HepG2 (cell line): ENCODE data around the gene HNRNPUL1. TPM values are rescaled to one million over a fixed set of nuclear protein-coding genes. Genes with fewer than 3 reads are reported as not detected.

Experiments
- ADNP ChIP-seq: sonication (generic); formaldehyde crosslinking; IDR thresholded peaks from 2 replicates; pipeline ENCODE4 v1.4.0; 2020; ENCODE audit warnings: missing genetic modification reagents
- GLI4 ChIP-seq: sonication (generic); formaldehyde crosslinking; IDR thresholded peaks from 2 replicates; pipeline ENCODE4 v1.5.1; 2020; ENCODE audit warnings: missing genetic modification reagents, mild to moderate bottlenecking, moderate library complexity, borderline replicate concordance
- HMG20B ChIP-seq: conservative IDR thresholded peaks from 2 replicates; pipeline ENCODE4 v1.6.1; 2016; ENCODE audit warnings: missing genetic modification reagents, missing compliant biosample characterization
- SKI ChIP-seq: fragments of 450-650 bp; IDR thresholded peaks from one replicate; pipeline ENCODE4 v1.6.1; 2018; ENCODE audit warnings: mild to moderate bottlenecking; ENCODE audit not compliant: partially characterized antibody
- TMF1 ChIP-seq: sonication (generic); formaldehyde crosslinking; IDR thresholded peaks from 2 replicates; pipeline ENCODE4 v1.8.1; 2022; ENCODE audit warnings: low read depth, missing genetic modification reagents
- ZBTB1 ChIP-seq: sonication (generic); formaldehyde crosslinking; IDR thresholded peaks from 2 replicates; pipeline ENCODE4 v1.4.0; 2020; ENCODE audit warnings: missing genetic modification reagents, borderline replicate concordance
- ZBTB38 ChIP-seq: sonication (generic); formaldehyde crosslinking; IDR thresholded peaks from 2 replicates; pipeline ENCODE4 v1.5.1; 2020; ENCODE audit warnings: mild to moderate bottlenecking, missing genetic modification reagents
- ZNF275 ChIP-seq: sonication (generic); formaldehyde crosslinking; IDR thresholded peaks from 2 replicates; pipeline ENCODE4 v1.8.0; 2022; ENCODE audit warnings: missing genetic modification reagents, mild to moderate bottlenecking, inconsistent platforms, borderline replicate concordance
- ZNF296 ChIP-seq: sonication (generic); formaldehyde crosslinking; conservative IDR thresholded peaks from 2 replicates; pipeline ENCODE4 v1.5.0; 2020; ENCODE audit warnings: mild to moderate bottlenecking, missing genetic modification reagents
- ZNF407 ChIP-seq: sonication (generic); formaldehyde crosslinking; IDR thresholded peaks from one replicate; pipeline ENCODE4 v1.5.1; 2020; ENCODE audit warnings: mild to moderate bottlenecking, missing genetic modification reagents; ENCODE audit errors: not compliant biosample characterization
- ZNF441 ChIP-seq: sonication (generic); formaldehyde crosslinking; IDR thresholded peaks from 2 replicates; pipeline ENCODE4 v1.7.0; 2021; ENCODE audit warnings: missing genetic modification reagents, borderline replicate concordance
- ZNF768 ChIP-seq: sonication (generic); formaldehyde crosslinking; IDR thresholded peaks from 2 replicates; pipeline ENCODE4 v1.4.0; 2020; ENCODE audit warnings: missing genetic modification reagents
- ZNF775 ChIP-seq: sonication (generic); formaldehyde crosslinking; IDR thresholded peaks from 2 replicates; pipeline ENCODE4 v1.4.0; 2020; ENCODE audit warnings: missing genetic modification reagents, mild to moderate bottlenecking, moderate library complexity, borderline replicate concordance
- polyA plus RNA-seq, 8 experiments: library from polyadenylated mRNA; depleted of rRNA in 3 of 8; stranded (reverse) in 7 of 8; unstranded in 1 of 8; fragments of >200 nt; fragmentation: Illumina TruSeq in 4 of 8; extraction: Trizol in 4 of 8; gene quantifications; 2 replicates each; pipeline versions ENCODE4 v1.2.1 to v1.2.3, GENCODE V29; 2011 to 2016; ENCODE audit warnings: low read depth in 4 of 8, missing spikeins in 1 of 8, mixed read lengths in 1 of 8; ENCODE audit not compliant: insufficient read depth in 1 of 8
- total RNA-seq, 5 experiments: library from RNA; depleted of rRNA; stranded (reverse); fragments of >200 nt; fragmentation: Illumina TruSeq; extraction: Trizol; gene quantifications; 2 replicates each; pipeline ENCODE4 v1.2.3, GENCODE V29; 2016; ENCODE audit warnings: low read depth in 1 of 5

HNRNPUL1 gene
- total and polyA plus RNA-seq, 2 of the 13 experiments (the other 11 are each of a cell fraction or from before 2014, with no cell fraction given): 30.9 to 81.7 TPM

- TF ChIP-seq SKI (no peak), ZNF296 (CRISPR knock-in tag) (0 out of 2 replicates have a peak, but pooled peaks have one; percentile 80), ADNP (CRISPR knock-in tag) (no peak), GLI4 (CRISPR knock-in tag) (peak; percentile 90; the same call in 1 of the 2 replicates), ZNF775 (no peak), TMF1 (CRISPR knock-in tag) (0 out of 2 replicates have a peak, but pooled peaks have one; percentile 46), HMG20B (CRISPR knock-in tag) (no peak), ZBTB1 (CRISPR knock-in tag) (no peak), ZNF275 (peak; percentile 48; the same call in 1 of the 2 replicates), ZNF407 (peak; percentile 43), ZNF768 (CRISPR knock-in tag) (peak; percentile 62; the same call in 1 of the 2 replicates), ZBTB38 (CRISPR knock-in tag) (no peak), ZNF441 (CRISPR knock-in tag) (peak; percentile 53; the same call in 1 of the 2 replicates)
Measured at GRCh38 chr19:41264581-41265394, 616 bp downstream of the HNRNPUL1 start (continued).
